Coronary artery (tissue), 2 donors: ENCODE results near the gene MUC6.

Experiments used
- DNase-seq: peaks from one replicate; pipeline ENCODE4 v3.0.0-alpha.2; 2017; ENCODE audit warnings: low spot score
- H3K27ac ChIP-seq, 2 donors: fragments of 200-600 bp; sonication (generic); one replicate each; pipeline ENCODE4 v1.5.1; 2016 to 2019
- H3K4me3 ChIP-seq: fragments of 200-600 bp; sonication (generic); 2 replicates; pipeline ENCODE4 v1.5.1; 2016; ENCODE audit warnings: mild to moderate bottlenecking, moderate library complexity
- TF ChIP-seq, protein P1 (sequence below): fragments of 200-600 bp; sonication (generic); IDR thresholded peaks from one replicate; pipeline ENCODE4 v1.5.1; 2019; ENCODE audit warnings: antibody characterized with exemption

Gene MUC6

DNA sequence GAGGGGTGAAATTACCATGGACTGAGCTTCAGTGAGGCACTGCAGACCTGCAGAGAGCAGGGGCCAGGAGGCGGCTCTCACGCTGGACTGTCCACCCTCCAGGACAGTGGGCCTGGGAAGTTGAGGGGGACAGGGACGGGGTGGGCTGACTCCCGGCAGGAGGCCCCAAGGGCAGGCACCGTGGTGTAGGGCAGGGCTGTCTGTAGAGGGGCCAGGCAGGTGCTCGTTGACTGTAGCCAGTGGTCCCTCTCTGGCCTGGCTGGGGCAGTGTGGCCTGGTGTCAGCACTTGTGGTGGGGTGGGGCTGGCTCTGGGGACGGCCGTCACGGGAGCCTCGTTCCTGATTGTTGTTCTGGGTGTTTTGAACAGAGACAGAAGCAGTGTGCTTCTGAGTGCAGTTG lies 46.4 kb downstream of the MUC6 start:
- TF ChIP-seq, protein P1, sequence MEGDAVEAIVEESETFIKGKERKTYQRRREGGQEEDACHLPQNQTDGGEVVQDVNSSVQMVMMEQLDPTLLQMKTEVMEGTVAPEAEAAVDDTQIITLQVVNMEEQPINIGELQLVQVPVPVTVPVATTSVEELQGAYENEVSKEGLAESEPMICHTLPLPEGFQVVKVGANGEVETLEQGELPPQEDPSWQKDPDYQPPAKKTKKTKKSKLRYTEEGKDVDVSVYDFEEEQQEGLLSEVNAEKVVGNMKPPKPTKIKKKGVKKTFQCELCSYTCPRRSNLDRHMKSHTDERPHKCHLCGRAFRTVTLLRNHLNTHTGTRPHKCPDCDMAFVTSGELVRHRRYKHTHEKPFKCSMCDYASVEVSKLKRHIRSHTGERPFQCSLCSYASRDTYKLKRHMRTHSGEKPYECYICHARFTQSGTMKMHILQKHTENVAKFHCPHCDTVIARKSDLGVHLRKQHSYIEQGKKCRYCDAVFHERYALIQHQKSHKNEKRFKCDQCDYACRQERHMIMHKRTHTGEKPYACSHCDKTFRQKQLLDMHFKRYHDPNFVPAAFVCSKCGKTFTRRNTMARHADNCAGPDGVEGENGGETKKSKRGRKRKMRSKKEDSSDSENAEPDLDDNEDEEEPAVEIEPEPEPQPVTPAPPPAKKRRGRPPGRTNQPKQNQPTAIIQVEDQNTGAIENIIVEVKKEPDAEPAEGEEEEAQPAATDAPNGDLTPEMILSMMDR: no peak
- no peak overlapping the region for H3K4me3 ChIP-seq
- no peak overlapping the region for H3K27ac ChIP-seq
- no peak for DNase-seq

DNA sequence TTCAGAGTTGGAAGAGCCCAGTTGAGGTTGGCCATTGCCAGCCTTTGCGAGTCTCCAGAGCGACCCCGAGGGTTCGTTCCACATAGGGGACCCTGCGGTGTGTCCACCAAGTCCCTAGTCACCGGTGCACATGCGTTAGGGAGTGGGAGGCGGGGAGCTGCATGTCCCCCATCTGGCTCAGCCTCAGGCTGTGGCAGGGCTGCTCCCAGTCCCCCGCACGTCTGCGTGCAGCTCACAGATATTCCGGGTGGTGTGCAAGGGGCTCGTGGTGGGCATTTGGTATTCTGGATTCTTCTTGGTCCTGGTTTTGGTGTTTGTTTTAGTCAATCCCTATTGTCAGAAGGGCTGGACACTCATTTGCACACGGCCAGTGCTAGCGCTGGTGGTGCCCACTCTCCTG lies 48.8 kb downstream of the MUC6 start:
- no peak for DNase-seq
- Histone ChIP-seq H3K27ac (no peak overlapping the region), H3K4me3 (no peak overlapping the region)
- TF ChIP-seq, protein P1: no peak

DNA sequence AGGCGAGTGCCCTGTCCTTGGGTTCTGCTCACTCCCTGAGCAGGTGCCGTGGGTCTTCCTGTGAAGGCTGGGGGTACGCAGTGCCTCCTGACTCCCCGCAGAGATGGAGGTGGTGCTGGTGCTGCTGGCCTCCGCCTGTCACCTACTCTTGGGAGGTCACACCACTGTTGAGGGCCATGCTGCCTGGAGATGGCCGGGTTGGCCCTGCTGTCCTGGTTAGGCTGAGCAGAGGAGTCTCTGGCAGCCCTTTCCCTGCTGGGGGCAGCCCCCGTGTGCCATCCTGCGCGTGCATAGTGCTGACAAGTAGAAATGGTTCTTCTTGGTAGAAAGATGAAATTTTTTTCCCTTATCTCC lies 49.6 kb downstream of the MUC6 start:
- DNase-seq: no peak
- Histone ChIP-seq H3K27ac (no peak overlapping the region), H3K4me3 (no peak overlapping the region)
- TF ChIP-seq, protein P1: no peak

DNA sequence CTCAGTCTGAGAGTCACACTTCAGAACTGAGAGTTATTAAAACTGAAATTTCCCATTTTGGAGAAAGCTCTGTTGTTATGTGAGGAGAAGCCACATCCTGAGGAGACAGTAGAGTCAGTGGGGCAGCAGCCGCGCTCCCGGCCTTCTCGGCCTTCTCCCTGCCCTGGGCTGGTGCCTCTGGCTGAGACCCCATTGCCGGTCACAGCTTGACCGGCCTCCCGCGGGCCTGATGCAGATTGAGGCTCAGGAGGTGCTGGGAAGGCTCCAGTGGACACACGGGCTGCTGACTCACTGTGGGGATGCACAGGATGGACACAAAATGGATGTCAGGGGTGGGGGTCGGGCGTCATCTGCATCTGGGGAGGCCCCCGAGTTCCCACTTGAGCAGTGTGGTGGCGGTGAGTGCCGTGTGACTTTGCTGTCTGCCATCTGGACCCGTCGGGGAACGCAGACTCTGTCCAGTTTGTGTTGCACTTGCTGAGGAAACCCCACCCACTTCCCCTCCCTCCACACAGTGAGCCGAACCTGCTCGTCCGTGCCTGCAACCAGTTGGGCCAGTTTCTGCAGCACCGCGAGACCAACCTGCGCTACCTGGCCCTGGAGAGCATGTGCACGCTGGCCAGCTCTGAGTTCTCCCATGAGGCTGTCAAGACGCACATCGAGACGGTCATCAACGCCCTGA lies 50.1 kb downstream of the MUC6 start:
- TF ChIP-seq, protein P1: no peak
- no peak for DNase-seq
- Histone ChIP-seq H3K27ac (no peak overlapping the region), H3K4me3 (no peak overlapping the region)

DNA sequence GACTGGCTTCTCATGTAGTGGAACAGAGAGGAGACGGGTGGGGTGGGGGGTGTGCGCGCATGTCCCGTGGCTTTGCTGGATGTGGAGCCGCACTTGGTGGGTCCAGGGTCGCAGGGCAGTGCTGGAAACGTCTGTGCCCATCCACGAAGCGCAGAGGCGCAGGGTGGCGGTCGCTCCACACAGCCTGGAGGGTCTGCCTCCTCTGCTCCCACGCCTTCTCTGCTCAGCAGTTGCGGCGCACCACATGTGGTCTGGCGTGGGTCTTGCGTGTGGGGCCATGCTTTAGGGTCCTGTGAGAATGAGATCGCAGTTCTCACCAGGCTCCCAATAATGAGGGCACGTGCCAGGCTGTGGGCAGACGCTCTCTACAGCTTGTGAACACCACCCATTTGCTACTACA lies 50.7 kb downstream of the MUC6 start:
- DNase-seq: no peak
- H3K4me3 ChIP-seq: no peak overlapping the region
- TF ChIP-seq, protein P1: no peak
- H3K27ac ChIP-seq: no peak overlapping the region

DNA sequence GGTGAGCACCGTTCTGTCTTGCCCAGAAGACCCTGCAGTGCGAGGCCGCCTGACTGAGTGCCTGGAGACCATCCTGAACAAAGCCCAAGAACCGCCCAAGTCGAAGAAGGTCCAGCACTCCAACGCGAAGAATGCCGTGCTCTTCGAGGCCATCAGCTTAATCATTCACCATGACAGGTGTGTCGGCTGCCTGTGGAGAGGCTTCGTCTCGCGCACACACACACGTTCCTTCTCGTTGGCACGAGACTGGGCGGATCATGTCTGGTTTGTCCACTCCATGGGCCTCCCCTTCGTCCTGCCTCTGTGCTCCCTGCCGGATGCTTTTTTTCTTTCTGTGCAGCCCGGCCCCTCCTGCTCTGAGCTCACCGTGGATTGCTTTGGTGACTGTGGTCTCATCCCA lies 51.1 kb downstream of the MUC6 start:
- no peak overlapping the region for H3K27ac ChIP-seq
- no peak for DNase-seq
- no peak overlapping the region for H3K4me3 ChIP-seq
- TF ChIP-seq, protein P1: no peak

DNA sequence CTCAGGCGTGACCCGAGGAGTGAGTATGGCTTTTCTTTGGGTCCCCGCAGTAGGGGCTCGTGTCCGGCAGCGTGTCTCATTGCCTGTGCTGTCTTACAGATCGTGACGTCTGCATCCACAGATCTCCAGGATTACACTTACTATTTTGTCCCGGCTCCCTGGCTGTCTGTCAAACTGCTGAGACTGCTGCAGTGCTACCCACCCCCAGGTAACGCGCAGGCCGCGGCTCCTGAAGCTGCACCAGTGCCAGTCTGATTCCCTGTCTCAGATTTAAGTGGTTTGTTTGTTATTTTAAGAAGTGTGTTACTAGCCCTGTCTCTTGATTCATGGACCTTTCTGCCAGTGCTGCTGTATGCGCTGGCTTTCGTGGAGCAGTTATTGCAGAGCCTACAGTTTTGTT lies 52.0 kb downstream of the MUC6 start:
- TF ChIP-seq, protein P1: no peak
- Histone ChIP-seq H3K4me3 (no peak overlapping the region), H3K27ac (no peak overlapping the region)
- DNase-seq: no peak
